GM21529 (cell line): ENCODE results near the gene KIF3A.

ENCODE experiments used
- ATAC-seq: cut with Tn5 transposase; IDR thresholded peaks from one replicate; pipeline ENCODE4 v1.9.1; 2021; ENCODE audit not compliant: unreplicated experiment

KIF3A gene

GRCh38 chr5:132771503-132771998 lies 34.2 kb upstream of the KIF3A start:
- no peak for ATAC-seq

DNA sequence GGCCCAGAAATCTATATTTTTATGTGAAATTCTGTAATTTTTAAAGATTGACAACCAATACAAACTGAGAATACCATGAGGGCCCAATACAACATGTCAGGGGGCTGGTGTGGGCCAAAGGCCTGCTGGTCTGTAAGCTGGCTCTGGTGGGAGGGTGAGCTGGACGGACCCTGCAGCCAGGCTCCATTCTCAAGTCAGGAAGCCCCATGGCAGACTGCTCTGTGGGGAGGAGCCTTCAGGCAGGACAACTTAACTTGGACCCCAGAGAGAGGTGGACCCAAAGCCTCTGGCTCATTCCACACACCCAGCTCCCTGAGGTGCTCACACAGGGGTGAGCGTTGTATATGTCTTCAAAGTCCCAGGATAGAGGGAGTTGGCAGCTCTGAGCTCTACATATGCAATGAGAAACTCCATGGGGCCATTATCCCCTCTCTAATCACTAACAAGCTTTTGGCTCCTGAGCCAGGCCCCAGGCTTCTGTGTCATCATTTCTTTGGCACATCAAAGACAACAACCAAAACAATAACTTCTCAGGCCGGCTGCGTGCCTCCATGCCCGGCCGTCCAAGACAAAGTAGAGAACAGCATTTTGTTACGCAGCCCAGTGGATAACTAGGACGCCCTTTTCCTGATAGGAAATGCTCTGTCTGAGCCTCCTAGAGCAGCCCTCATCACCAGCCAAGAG lies 33.3 kb upstream of the KIF3A start:
- ATAC-seq: no peak

DNA sequence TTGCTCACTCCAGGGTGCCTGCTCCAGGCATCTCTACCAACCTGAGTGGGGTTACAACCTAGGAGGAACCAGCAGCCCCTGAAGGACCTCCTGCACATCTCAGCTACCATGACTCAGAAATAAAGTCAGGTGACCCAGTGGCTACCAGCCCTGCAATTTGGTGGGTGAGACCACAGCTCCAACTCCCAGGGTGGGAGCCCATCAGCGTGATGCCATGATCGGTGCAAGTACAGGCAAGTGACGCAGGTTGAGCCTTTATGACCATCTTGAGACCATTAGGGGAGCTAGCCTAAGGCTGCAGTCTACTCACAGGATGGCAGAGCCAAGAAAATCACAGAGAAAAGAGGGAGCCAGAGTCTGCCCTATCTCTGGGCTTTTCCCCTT lies 31.1 kb upstream of the KIF3A start:
- no peak for ATAC-seq

DNA sequence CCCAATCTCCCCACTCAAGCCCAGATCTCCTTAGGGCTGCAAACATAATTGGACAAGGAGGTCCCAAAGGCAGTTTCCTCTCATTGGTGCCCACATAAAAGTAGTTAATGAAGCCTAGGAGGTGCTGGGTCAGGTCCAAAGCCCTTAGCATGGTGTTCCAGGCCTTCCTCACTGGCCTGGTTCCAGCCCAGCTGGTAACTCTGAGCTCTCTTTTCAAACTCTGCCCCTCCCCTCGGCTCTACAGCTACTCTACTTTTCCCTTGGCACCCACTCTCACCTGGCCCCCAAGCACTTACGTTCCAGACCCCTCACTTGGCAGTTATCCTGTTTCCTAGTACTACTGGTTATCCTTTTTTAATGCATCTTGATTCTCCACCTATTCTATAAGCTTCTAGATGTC lies 29.8 kb upstream of the KIF3A start:
- ATAC-seq: no peak

- no peak for ATAC-seq
Measured at GRCh38 chr5:132766806-132767055, 29.4 kb upstream of the KIF3A start.

- ATAC-seq: no peak
Measured at GRCh38 chr5:132766020-132766805, 28.9 kb upstream of the KIF3A start.

DNA sequence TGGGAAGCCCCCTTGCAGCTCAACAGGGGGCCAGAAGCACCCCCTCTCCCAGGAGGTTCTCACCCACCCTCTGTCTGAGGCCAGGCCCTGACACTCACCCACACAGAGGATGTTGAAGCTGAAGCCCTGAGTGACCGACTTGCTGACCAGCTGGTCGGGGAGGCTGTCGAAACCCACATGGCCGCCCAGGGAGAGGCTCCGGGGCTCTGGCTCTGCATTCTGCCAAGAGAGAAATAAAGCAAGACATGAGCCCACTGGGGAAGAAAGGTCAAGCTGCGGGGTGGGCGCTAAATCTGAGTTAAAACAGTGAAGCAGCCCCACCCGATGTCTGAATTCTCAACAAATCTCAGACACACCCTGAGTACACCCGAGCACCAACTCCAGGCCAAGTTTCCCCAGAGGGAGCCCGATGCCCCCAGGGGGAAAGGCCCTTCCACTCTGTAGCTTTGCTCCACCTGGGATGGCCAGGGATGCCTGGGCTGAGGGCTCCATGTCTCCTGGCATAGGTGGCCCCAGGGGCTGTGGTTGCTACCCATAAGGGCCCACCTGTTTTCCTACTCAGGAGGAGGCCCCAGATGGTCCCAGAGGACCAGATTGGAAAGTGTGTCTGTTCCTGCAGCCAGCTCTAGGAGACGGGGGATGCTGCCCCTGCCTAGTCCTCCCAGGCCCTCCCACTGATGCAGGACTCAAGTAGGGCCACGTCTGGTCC lies 28.1 kb upstream of the KIF3A start:
- ATAC-seq: no peak

- ATAC-seq: no peak
Measured at GRCh38 chr5:132764671-132765238, 27.4 kb upstream of the KIF3A start.

- no peak for ATAC-seq
Measured at GRCh38 chr5:132764051-132764450, 26.7 kb upstream of the KIF3A start.

- ATAC-seq: no peak
Measured at GRCh38 chr5:132763181-132764036, 26.1 kb upstream of the KIF3A start.

GRCh38 chr5:132762246-132763000 lies 25.1 kb upstream of the KIF3A start:
- ATAC-seq: no peak

GRCh38 chr5:132761321-132762240 lies 24.2 kb upstream of the KIF3A start:
- no peak for ATAC-seq

DNA sequence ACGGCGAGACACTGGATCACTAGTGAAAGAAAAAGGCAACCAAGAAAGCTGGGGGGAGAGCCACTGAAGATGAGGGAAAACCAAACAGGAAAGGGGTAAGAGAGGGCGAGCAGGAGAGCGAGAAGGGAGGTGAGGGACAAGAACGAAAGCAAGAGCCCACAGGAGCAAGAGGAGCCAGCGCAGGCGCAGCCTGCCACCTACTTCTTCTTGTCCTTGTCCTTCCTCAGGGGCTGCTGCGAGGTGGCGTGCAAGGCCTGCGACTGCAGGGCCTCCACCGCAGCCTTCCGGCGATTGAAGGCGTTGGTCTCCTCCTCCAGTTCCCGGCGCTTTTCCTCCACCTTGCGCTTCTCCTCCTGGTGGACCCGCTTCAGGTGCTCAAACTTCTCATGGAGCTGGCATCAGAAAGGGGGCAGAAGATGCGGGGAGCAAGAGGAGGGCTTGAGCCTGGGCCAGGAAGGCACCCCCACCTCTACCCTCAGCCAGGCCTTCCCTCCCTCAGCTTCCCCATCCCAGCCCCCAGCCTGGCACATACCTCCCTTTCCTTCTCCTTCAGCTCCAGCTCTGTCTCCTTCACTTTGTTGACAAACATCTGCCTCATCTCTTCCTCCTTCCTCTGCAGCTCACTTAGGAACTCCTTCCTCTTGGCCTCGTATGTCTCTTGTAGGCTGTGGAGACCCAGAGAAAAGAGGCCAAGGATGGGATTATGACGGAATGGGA lies 23.4 kb upstream of the KIF3A start:
- ATAC-seq: no peak

DNA sequence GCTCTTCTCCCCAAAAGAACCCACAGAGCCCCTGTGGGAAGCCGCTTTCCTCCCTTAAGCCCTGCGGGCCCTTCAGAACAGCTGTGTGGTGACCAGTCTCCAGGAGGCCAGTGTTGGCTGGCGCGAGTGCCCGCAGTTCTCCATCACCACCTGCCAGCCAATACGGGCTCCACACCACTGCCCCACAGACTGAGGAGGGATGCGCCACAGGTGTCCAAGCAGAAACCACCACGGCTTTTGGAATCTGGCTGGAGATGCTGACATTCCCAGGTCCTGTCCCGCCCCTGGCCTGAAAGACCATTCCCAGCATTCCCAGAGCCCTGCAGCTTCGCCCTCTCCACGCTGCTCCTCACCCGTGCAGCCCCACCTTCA lies 22.7 kb upstream of the KIF3A start:
- no peak for ATAC-seq

DNA sequence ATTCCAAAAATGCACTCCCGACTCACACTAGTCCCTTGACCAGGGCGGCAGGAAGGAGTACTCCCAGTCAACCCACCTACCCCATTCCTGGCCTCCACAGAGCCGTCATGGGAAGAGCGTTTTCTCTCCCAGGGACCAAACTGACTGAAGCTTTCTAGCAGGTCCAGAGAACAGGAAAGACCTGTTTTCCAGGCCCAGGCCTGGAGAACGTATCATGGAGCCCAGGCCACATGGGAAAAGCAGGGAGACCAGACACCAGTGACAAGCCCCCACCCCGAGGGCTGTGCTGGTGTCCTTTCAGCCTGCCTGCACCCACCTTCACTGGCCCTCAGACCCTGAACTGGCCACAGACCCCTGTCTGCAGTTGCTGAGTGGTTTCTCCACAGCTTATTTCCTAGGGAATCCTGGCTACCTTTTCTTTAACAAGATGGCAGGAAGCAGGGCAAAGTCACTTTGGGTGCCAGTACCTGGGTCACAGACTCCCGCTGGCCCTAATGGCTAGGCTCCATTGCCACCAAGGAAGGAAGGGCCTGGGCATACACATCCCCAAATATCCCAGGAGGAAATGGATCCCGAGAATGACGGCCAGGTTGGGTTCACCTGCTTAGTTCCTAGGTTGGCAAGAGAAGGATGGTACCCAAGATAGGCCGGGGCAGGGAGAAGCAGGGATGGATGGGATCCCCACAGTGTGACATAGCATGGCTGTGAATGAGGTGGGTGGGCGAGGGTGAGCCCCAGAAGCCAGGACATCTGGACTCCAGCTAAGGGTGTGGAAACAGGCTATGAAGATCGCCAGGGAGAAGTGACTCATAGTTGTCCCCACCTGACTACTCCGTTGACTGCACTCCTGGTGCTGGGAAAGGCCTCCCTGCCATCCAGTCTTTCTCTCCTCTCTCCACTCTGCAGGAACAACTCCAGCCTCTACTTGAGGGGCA lies 22.0 kb upstream of the KIF3A start:
- no peak for ATAC-seq

DNA sequence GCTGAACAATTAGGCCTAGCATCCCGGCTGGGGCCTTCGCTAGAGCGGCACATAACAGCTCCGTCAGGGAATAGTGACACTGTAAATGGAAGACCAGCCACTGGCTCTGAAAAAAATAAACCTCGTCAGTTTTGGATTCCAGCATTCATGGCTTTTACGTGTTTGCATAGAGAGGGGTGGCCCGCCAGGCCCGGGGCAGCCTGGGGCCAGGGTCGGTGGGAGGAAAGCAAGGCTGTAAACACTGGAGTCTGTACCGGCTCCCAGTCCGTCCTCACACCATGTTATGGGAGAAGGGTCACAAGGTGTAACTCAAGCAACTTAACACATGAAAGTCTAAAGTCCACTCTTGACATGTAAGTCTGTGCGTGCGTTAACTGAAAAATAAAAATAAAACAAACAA lies 21.1 kb upstream of the KIF3A start:
- ATAC-seq: no peak

GRCh38 chr5:132756542-132756941 lies 19.2 kb upstream of the KIF3A start:
- ATAC-seq: no peak
